Measurements from ENCODE around the gene PTAR1. TPM values are rescaled to one million over a fixed set of nuclear protein-coding genes. Genes with fewer than 3 reads are reported as not detected.

Gene PTAR1
- total RNA-seq, 2 donors from 2014 or later: 45.3 to 64.4 TPM

GRCh38 chr9:69718218-69718617 lies 41.6 kb downstream of the PTAR1 start:
- peaks cover 9% of the 10 kb centered on the region for H3K4me1 ChIP-seq

GRCh38 chr9:69715825-69716224 lies 44.0 kb downstream of the PTAR1 start:
- DNase-seq: no peak
- H3K9me3 ChIP-seq: no peaks in the 10 kb centered on the region
- no peaks in the 10 kb centered on the region for H3K36me3 ChIP-seq
- peaks cover 9% of the 10 kb centered on the region for H3K4me1 ChIP-seq
- TF ChIP-seq, protein P1, sequence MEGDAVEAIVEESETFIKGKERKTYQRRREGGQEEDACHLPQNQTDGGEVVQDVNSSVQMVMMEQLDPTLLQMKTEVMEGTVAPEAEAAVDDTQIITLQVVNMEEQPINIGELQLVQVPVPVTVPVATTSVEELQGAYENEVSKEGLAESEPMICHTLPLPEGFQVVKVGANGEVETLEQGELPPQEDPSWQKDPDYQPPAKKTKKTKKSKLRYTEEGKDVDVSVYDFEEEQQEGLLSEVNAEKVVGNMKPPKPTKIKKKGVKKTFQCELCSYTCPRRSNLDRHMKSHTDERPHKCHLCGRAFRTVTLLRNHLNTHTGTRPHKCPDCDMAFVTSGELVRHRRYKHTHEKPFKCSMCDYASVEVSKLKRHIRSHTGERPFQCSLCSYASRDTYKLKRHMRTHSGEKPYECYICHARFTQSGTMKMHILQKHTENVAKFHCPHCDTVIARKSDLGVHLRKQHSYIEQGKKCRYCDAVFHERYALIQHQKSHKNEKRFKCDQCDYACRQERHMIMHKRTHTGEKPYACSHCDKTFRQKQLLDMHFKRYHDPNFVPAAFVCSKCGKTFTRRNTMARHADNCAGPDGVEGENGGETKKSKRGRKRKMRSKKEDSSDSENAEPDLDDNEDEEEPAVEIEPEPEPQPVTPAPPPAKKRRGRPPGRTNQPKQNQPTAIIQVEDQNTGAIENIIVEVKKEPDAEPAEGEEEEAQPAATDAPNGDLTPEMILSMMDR (IDR thresholded peaks at IDR 0.05): no peak
- no peak overlapping the region for H3K9ac ChIP-seq (ENCODE audit: low read depth in 2 of 2, low read length in 2 of 2)
- no peaks in the 10 kb centered on the region for H3K27me3 ChIP-seq
- H3K4me3 ChIP-seq: no peak overlapping the region
- intact Hi-C loops (cut with DNase I): no loop called here
- H3K27ac ChIP-seq: peak overlapping the region; percentile 48

More at GRCh38 chr9:69718218-69718617, 41.6 kb downstream of the PTAR1 start:
- intact Hi-C loops (cut with DNase I): no loop called here
- no peaks in the 10 kb centered on the region for H3K9me3 ChIP-seq
- no peak overlapping the region for H3K9ac ChIP-seq (ENCODE audit: low read depth in 2 of 2, low read length in 2 of 2)
- H3K27ac ChIP-seq: peak overlapping the region; percentile 74
- H3K36me3 ChIP-seq: no peaks in the 10 kb centered on the region
- DNase-seq: peak; percentile 48
- TF ChIP-seq, protein P1 (IDR thresholded peaks at IDR 0.05): no peak
- H3K27me3 ChIP-seq: no peaks in the 10 kb centered on the region
- no peak overlapping the region for H3K4me3 ChIP-seq

- intact Hi-C loops (cut with DNase I): no loop called here
- Histone ChIP-seq H3K36me3 (no peaks in the 10 kb centered on the region), H3K27ac (peak overlapping the region; percentile 48)
Measured at GRCh38 chr9:69715096-69715495, 44.7 kb downstream of the PTAR1 start.

GRCh38 chr9:69697475-69697874 lies 62.3 kb downstream of the PTAR1 start:
- Histone ChIP-seq H3K9ac (ENCODE audit: low read depth in 2 of 2, low read length in 2 of 2) (no peak overlapping the region), H3K4me1 (no peaks in the 10 kb centered on the region), H3K9me3 (no peaks in the 10 kb centered on the region), H3K4me3 (no peak overlapping the region), H3K27ac (no peak overlapping the region), H3K27me3 (no peaks in the 10 kb centered on the region), H3K36me3 (no peaks in the 10 kb centered on the region)
- TF ChIP-seq, protein P1 (IDR thresholded peaks at IDR 0.05): no peak
- intact Hi-C loops (cut with DNase I): no loop called here
- DNase-seq: no peak

More at GRCh38 chr9:69715096-69715495, 44.7 kb downstream of the PTAR1 start:
- H3K9ac ChIP-seq (ENCODE audit: low read depth in 2 of 2, low read length in 2 of 2): no peak overlapping the region
- TF ChIP-seq, protein P1 (IDR thresholded peaks at IDR 0.05): no peak
- no peak for DNase-seq
- H3K4me1 ChIP-seq: peaks cover 3% of the 10 kb centered on the region
- H3K9me3 ChIP-seq: no peaks in the 10 kb centered on the region
- no peaks in the 10 kb centered on the region for H3K27me3 ChIP-seq
- H3K4me3 ChIP-seq: no peak overlapping the region

DNA sequence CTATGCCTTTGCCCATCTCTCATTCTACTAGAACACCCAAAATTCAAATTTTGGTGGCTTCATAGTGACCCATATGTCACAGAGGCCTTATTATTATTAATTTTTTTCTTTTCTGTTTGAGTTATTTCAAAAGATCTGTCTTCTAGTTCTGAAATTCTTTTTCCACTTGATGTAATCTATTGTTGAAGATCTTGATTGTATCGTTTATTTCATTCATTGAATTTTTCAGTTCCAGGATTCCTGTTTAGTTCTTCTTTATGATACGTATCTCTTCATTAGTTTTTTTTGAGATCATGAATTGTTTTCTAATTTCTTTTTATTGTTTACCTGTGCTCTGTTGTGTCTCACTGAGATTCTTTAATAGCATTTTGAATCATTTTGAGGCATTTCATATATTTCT lies 63.0 kb downstream of the PTAR1 start:
- H3K27ac ChIP-seq: no peak overlapping the region
- no peaks in the 10 kb centered on the region for H3K27me3 ChIP-seq
- intact Hi-C loops (cut with DNase I): no loop called here
- no peak overlapping the region for H3K9ac ChIP-seq (ENCODE audit: low read depth in 2 of 2, low read length in 2 of 2)
- TF ChIP-seq, protein P1 (IDR thresholded peaks at IDR 0.05): no peak
- no peaks in the 10 kb centered on the region for H3K4me1 ChIP-seq
- no peaks in the 10 kb centered on the region for H3K9me3 ChIP-seq
- no peak overlapping the region for H3K4me3 ChIP-seq
- DNase-seq: no peak
- H3K36me3 ChIP-seq: no peaks in the 10 kb centered on the region
